ENCODE measurements around the gene ZDHHC1.

The ZDHHC1 gene

GRCh38 chr16:67345401-67345800, 70.9 kb downstream of the ZDHHC1 start:
- DNase-seq (ENCODE audit: low read depth) = no peak
- no peak for TF ChIP-seq CTCF (IDR thresholded peaks at IDR 0.05; ENCODE audit: low read length, missing control alignments)
- no peak overlapping the region for H3K4me3 ChIP-seq (replicated peaks; ENCODE audit: low read depth, low read length)
